PFSK-1 (cell line): ENCODE measurements around the gene KRT222.

ENCODE experiments used
- FOXP2 ChIP-seq: optimal IDR thresholded peaks from 2 replicates; pipeline ENCODE3; 2011; ENCODE audit warnings: borderline replicate concordance, control low read depth, inconsistent platforms; ENCODE audit not compliant: insufficient read depth; ENCODE audit errors: extremely low read length, extremely low read depth
- POLR2AphosphoS5 ChIP-seq: IDR thresholded peaks from 2 replicates; pipeline ENCODE4 v1.6.1; 2012; ENCODE audit warnings: low read depth, mild to moderate bottlenecking, control low read depth, low read length, moderate library complexity
- REST ChIP-seq, 2 experiments: IDR thresholded peaks; 2 replicates each; pipeline versions ENCODE4 v1.6.1 to v1.8.0; 2011 to 2012; ENCODE audit warnings: low read depth in 2 of 2, low read length in 2 of 2, control low read depth in 1 of 2, inconsistent platforms in 1 of 2, mild to moderate bottlenecking in 1 of 2, moderate library complexity in 1 of 2; ENCODE audit not compliant: insufficient read depth in 1 of 2
- SIN3A ChIP-seq: IDR thresholded peaks from 2 replicates; pipeline ENCODE4 v1.6.1; 2012; ENCODE audit warnings: mild to moderate bottlenecking, low read length, moderate library complexity, borderline replicate concordance; ENCODE audit not compliant: insufficient read depth
- TAF1 ChIP-seq: IDR thresholded peaks from 2 replicates; pipeline ENCODE4 v1.6.1; 2012; ENCODE audit warnings: low read length, control low read depth, borderline replicate concordance; ENCODE audit not compliant: insufficient read depth

The KRT222 gene

GRCh38 chr17:40625311-40625710 is 39.7 kb downstream of the KRT222 start:
- TF ChIP-seq REST (IDR thresholded peaks at IDR 0.05; ENCODE audit: insufficient read depth in 1 of 2, low read depth in 2 of 2, low read length in 2 of 2), result no peak
- TF ChIP-seq POLR2AphosphoS5, result no peak
- no peak for TF ChIP-seq FOXP2
- no peak for TF ChIP-seq TAF1
- no peak for TF ChIP-seq SIN3A

- TF ChIP-seq REST (IDR thresholded peaks at IDR 0.05; ENCODE audit: insufficient read depth in 1 of 2, low read depth in 2 of 2, low read length in 2 of 2) (no peak), FOXP2 (no peak), SIN3A (no peak), TAF1 (no peak), POLR2AphosphoS5 (no peak)
Measured at GRCh38 chr17:40623419-40624210, 41.4 kb downstream of the KRT222 start.

- TF ChIP-seq FOXP2, result no peak
- TF ChIP-seq POLR2AphosphoS5, result no peak
- TF ChIP-seq TAF1, result no peak
- no peak for TF ChIP-seq REST (IDR thresholded peaks at IDR 0.05; ENCODE audit: insufficient read depth in 1 of 2, low read depth in 2 of 2, low read length in 2 of 2)
- no peak for TF ChIP-seq SIN3A
Measured at GRCh38 chr17:40622509-40622928, 42.5 kb downstream of the KRT222 start.

GRCh38 chr17:40621578-40621977 is 43.4 kb downstream of the KRT222 start:
- TF ChIP-seq REST (IDR thresholded peaks at IDR 0.05; ENCODE audit: insufficient read depth in 1 of 2, low read depth in 2 of 2, low read length in 2 of 2), result no peak
- TF ChIP-seq SIN3A, result no peak
- no peak for TF ChIP-seq FOXP2
- TF ChIP-seq TAF1, result no peak

- no peak for TF ChIP-seq POLR2AphosphoS5
- TF ChIP-seq TAF1, result no peak
- no peak for TF ChIP-seq FOXP2
Measured at GRCh38 chr17:40621019-40621418, 44.0 kb downstream of the KRT222 start.
